HEK293 (cell line): ENCODE results near the gene CNIH3.

ENCODE experiments used
- CTCF ChIA-PET: fragments of 350-600 bp; formaldehyde crosslinking; extraction: SDS; loops from one replicate; lab custom pipeline; 2021; ENCODE audit warnings: antibody characterized with exemption; lab: Yijun Ruan, JAX
- POLR2A ChIA-PET: fragments of 300-600 bp; formaldehyde crosslinking; extraction: SDS; loops from one replicate; lab custom pipeline; 2020; ENCODE audit warnings: antibody characterized with exemption, inconsistent platforms; lab: Yijun Ruan, JAX
- H3K27ac ChIP-seq: fragments of 200-500 bp; sonication (Bioruptor generic); 2 replicates; pipeline ENCODE4 v1.5.1; 2014; ENCODE audit warnings: low read depth, low read length, control low read depth, inconsistent platforms; ENCODE audit errors: extremely low read depth
- H3K36me3 ChIP-seq, 2 experiments: fragments of 200-500 bp in 1 of 2; sonication (Bioruptor generic) in 1 of 2; 1 replicate in 1 of 2; 2 replicates in 1 of 2; pipeline ENCODE4 v1.5.1; 2014 to 2017; ENCODE audit warnings: inconsistent platforms in 2 of 2, low read length in 2 of 2; ENCODE audit not compliant: control insufficient read depth in 2 of 2, insufficient read depth in 1 of 2
- H3K4me1 ChIP-seq: fragments of 200-500 bp; sonication (Bioruptor generic); 2 replicates; pipeline ENCODE4 v1.5.1; 2014; ENCODE audit warnings: mild to moderate bottlenecking, low read length, inconsistent platforms; ENCODE audit not compliant: control insufficient read depth, insufficient read depth
- H3K4me3 ChIP-seq: 2 replicates; pipeline ENCODE4 v1.5.1; 2011; ENCODE audit warnings: low read depth, mild to moderate bottlenecking, control low read depth, low read length, moderate library complexity
- H3K9me3 ChIP-seq: fragments of 200-500 bp; sonication (Bioruptor generic); 2 replicates; pipeline ENCODE4 v1.5.1; 2014; ENCODE audit warnings: low read depth, low read length, inconsistent platforms; ENCODE audit not compliant: control insufficient read depth, insufficient read depth
- GLIS1 ChIP-seq: fragments of 450-650 bp; formaldehyde crosslinking; IDR thresholded peaks from 2 replicates; pipeline ENCODE4 v1.5.1; 2016; ENCODE audit warnings: missing biosample characterization, missing genetic modification characterization
- HIC1 ChIP-seq: fragments of 450-650 bp; formaldehyde crosslinking; IDR thresholded peaks from 2 replicates; pipeline ENCODE4 v1.5.1; 2016; ENCODE audit warnings: missing biosample characterization, missing genetic modification characterization
- HOXD13 ChIP-seq: sonication (generic); formaldehyde crosslinking; IDR thresholded peaks from 2 replicates; pipeline ENCODE4 v1.8.0; 2022; ENCODE audit warnings: missing genetic modification reagents, borderline replicate concordance
- INSM2 ChIP-seq: fragments of 450-650 bp; formaldehyde crosslinking; IDR thresholded peaks from 2 replicates; pipeline ENCODE4 v1.5.1; 2016; ENCODE audit warnings: missing biosample characterization, missing genetic modification characterization
- SCRT1 ChIP-seq: fragments of 450-650 bp; formaldehyde crosslinking; IDR thresholded peaks from 2 replicates; pipeline ENCODE4 v1.5.1; 2016; ENCODE audit warnings: missing biosample characterization, missing genetic modification characterization, borderline replicate concordance
- SCRT2 ChIP-seq: fragments of 450-650 bp; formaldehyde crosslinking; IDR thresholded peaks from 2 replicates; pipeline ENCODE4 v1.5.1; 2016; ENCODE audit warnings: missing biosample characterization, missing genetic modification characterization
- SP7 ChIP-seq: fragments of 450-650 bp; formaldehyde crosslinking; IDR thresholded peaks from 2 replicates; pipeline ENCODE4 v1.5.1; 2016; ENCODE audit warnings: missing biosample characterization, missing genetic modification characterization
- YY1 ChIP-seq: fragments of 450-650 bp; formaldehyde crosslinking; IDR thresholded peaks from 2 replicates; pipeline ENCODE4 v1.5.1; 2018; ENCODE audit warnings: missing biosample characterization, missing genetic modification characterization
- ZBTB17 ChIP-seq: fragments of 450-650 bp; formaldehyde crosslinking; IDR thresholded peaks from 2 replicates; pipeline ENCODE4 v1.5.1; 2016; ENCODE audit warnings: missing biosample characterization, missing genetic modification characterization
- ZBTB26 ChIP-seq: fragments of 450-650 bp; formaldehyde crosslinking; optimal IDR thresholded peaks from 2 replicates; pipeline ENCODE3; 2016; ENCODE audit warnings: missing biosample characterization, mild to moderate bottlenecking, missing genetic modification characterization
- ZFP3 ChIP-seq: fragments of 450-650 bp; formaldehyde crosslinking; IDR thresholded peaks from 2 replicates; pipeline ENCODE4 v1.5.1; 2016; ENCODE audit warnings: low read depth, missing biosample characterization, missing genetic modification characterization
- ZFP37 ChIP-seq: fragments of 450-650 bp; formaldehyde crosslinking; IDR thresholded peaks from 2 replicates; pipeline ENCODE4 v1.5.1; 2016; ENCODE audit warnings: missing biosample characterization, missing genetic modification characterization
- ZNF112 ChIP-seq: fragments of 450-650 bp; formaldehyde crosslinking; IDR thresholded peaks from 2 replicates; pipeline ENCODE4 v1.5.0; 2017; ENCODE audit warnings: missing biosample characterization, missing genetic modification characterization
- ZNF114 ChIP-seq: fragments of 450-650 bp; formaldehyde crosslinking; IDR thresholded peaks from 2 replicates; pipeline ENCODE4 v1.5.0; 2017; ENCODE audit warnings: missing biosample characterization, missing genetic modification characterization
- ZNF140 ChIP-seq: fragments of 450-650 bp; formaldehyde crosslinking; IDR thresholded peaks from 2 replicates; pipeline ENCODE4 v1.5.1; 2016; ENCODE audit warnings: missing biosample characterization, missing genetic modification characterization
- ZNF169 ChIP-seq: fragments of 450-650 bp; formaldehyde crosslinking; IDR thresholded peaks from 2 replicates; pipeline ENCODE4 v1.5.1; 2016; ENCODE audit warnings: missing biosample characterization, missing genetic modification characterization
- ZNF184 ChIP-seq: fragments of 450-650 bp; IDR thresholded peaks from 2 replicates; pipeline ENCODE4 v1.5.1; 2018; ENCODE audit warnings: missing biosample characterization, mild to moderate bottlenecking, missing genetic modification characterization
- ZNF211 ChIP-seq: fragments of 450-650 bp; formaldehyde crosslinking; IDR thresholded peaks from 2 replicates; pipeline ENCODE4 v1.5.1; 2016; ENCODE audit warnings: low read depth, missing biosample characterization, missing genetic modification characterization
- ZNF692 ChIP-seq: fragments of 450-650 bp; formaldehyde crosslinking; IDR thresholded peaks from 2 replicates; pipeline ENCODE4 v1.5.1; 2016; ENCODE audit warnings: missing biosample characterization, missing genetic modification characterization
- ZNF776 ChIP-seq: fragments of 450-650 bp; formaldehyde crosslinking; IDR thresholded peaks from 2 replicates; pipeline ENCODE4 v1.5.0; 2017; ENCODE audit warnings: missing biosample characterization, missing genetic modification characterization, borderline replicate concordance
- ZNF777 ChIP-seq: fragments of 450-650 bp; formaldehyde crosslinking; IDR thresholded peaks from 2 replicates; pipeline ENCODE4 v1.5.1; 2017; ENCODE audit warnings: missing biosample characterization, missing genetic modification characterization, borderline replicate concordance
- ZSCAN16 ChIP-seq: fragments of 450-650 bp; formaldehyde crosslinking; IDR thresholded peaks from 2 replicates; pipeline ENCODE4 v1.5.1; 2016; ENCODE audit warnings: missing biosample characterization, missing genetic modification characterization
- TF ChIP-seq, protein P1 (sequence below): fragments of 450-650 bp; formaldehyde crosslinking; IDR thresholded peaks from 2 replicates; pipeline ENCODE4 v1.5.1; 2016; ENCODE audit warnings: missing biosample characterization, missing genetic modification characterization
- TF ChIP-seq, protein P2 (sequence below): fragments of 450-650 bp; formaldehyde crosslinking; IDR thresholded peaks from 2 replicates; pipeline ENCODE4 v1.5.1; 2016; ENCODE audit warnings: missing biosample characterization, missing genetic modification characterization
- TF ChIP-seq, protein P3 (sequence below): fragments of 450-650 bp; formaldehyde crosslinking; IDR thresholded peaks from 2 replicates; pipeline ENCODE4 v1.5.1; 2017; ENCODE audit warnings: missing biosample characterization, missing genetic modification characterization

The CNIH3 gene

GRCh38 chr1:224783006-224783651 lies 167.0 kb downstream of the CNIH3 start (continued):
- no peak for TF ChIP-seq HIC1 (tag by site-specific recombination)
- TF ChIP-seq HOXD13 (CRISPR knock-in tag) = no peak
- TF ChIP-seq YY1 (tag by site-specific recombination) = no peak
- no peak for TF ChIP-seq ZBTB26 (tag by site-specific recombination)
- no peak for TF ChIP-seq ZFP3 (tag by site-specific recombination)
- TF ChIP-seq SCRT1 (tag by site-specific recombination) = 0 out of 2 replicates have a peak, but pooled peaks have one; percentile 32
- TF ChIP-seq, protein P1, sequence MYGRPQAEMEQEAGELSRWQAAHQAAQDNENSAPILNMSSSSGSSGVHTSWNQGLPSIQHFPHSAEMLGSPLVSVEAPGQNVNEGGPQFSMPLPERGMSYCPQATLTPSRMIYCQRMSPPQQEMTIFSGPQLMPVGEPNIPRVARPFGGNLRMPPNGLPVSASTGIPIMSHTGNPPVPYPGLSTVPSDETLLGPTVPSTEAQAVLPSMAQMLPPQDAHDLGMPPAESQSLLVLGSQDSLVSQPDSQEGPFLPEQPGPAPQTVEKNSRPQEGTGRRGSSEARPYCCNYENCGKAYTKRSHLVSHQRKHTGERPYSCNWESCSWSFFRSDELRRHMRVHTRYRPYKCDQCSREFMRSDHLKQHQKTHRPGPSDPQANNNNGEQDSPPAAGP (tag by site-specific recombination) = peak; percentile 78
- TF ChIP-seq ZNF211 (tag by site-specific recombination) = no peak
- no peak for TF ChIP-seq ZSCAN16 (tag by site-specific recombination)
- TF ChIP-seq SCRT2 (tag by site-specific recombination) = peak; percentile 52
- no peak for TF ChIP-seq ZNF114 (tag by site-specific recombination)
- no peak for TF ChIP-seq ZNF169
- no peak for TF ChIP-seq GLIS1 (tag by site-specific recombination)
- 0 out of 2 replicates have a peak, but pooled peaks have one; percentile 3 for TF ChIP-seq ZNF112 (tag by site-specific recombination)
- TF ChIP-seq ZNF776 (tag by site-specific recombination) = no peak
- TF ChIP-seq ZNF140 (tag by site-specific recombination) = no peak
- no peak for TF ChIP-seq SP7 (tag by site-specific recombination)

GRCh38 chr1:224784265-224785039 lies 168.3 kb downstream of the CNIH3 start:
- Histone ChIP-seq H3K4me3 (no peak overlapping the region), H3K4me1 (peaks cover 8% of the 10 kb centered on the region), H3K9me3 (no peaks in the 10 kb centered on the region), H3K36me3 (no peaks in the 10 kb centered on the region), H3K27ac (no peak overlapping the region)
- ChIA-PET POLR2A (interaction anchor here (0.5 kb wide), 1 partner anchor 875 kb away, joined by 3 read pairs; no protein-coding TSS in a partner anchor), CTCF (interaction anchor here (0.7 to 2.3 kb wide), 3 partner anchors 9 to 270 kb away, joined by 3 to 6 read pairs (median 3); no protein-coding TSS in a partner anchor)
- TF ChIP-seq ZBTB17 (tag by site-specific recombination) (peak; percentile 70), ZNF692 (tag by site-specific recombination) (0 out of 2 replicates have a peak, but pooled peaks have one; percentile 31), ZNF777 (tag by site-specific recombination) (no peak), ZFP37 (tag by site-specific recombination) (0 out of 2 replicates have a peak, but pooled peaks have one; percentile 29), ZNF184 (peak; percentile 82), INSM2 (tag by site-specific recombination) (0 out of 2 replicates have a peak, but pooled peaks have one; percentile 27)
- TF ChIP-seq, protein P2, sequence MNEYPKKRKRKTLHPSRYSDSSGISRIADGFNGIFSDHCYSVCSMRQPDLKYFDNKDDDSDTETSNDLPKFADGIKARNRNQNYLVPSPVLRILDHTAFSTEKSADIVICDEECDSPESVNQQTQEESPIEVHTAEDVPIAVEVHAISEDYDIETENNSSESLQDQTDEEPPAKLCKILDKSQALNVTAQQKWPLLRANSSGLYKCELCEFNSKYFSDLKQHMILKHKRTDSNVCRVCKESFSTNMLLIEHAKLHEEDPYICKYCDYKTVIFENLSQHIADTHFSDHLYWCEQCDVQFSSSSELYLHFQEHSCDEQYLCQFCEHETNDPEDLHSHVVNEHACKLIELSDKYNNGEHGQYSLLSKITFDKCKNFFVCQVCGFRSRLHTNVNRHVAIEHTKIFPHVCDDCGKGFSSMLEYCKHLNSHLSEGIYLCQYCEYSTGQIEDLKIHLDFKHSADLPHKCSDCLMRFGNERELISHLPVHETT (tag by site-specific recombination) = peak; percentile 70; the same call in 1 of the 2 replicates
- TF ChIP-seq, protein P3, sequence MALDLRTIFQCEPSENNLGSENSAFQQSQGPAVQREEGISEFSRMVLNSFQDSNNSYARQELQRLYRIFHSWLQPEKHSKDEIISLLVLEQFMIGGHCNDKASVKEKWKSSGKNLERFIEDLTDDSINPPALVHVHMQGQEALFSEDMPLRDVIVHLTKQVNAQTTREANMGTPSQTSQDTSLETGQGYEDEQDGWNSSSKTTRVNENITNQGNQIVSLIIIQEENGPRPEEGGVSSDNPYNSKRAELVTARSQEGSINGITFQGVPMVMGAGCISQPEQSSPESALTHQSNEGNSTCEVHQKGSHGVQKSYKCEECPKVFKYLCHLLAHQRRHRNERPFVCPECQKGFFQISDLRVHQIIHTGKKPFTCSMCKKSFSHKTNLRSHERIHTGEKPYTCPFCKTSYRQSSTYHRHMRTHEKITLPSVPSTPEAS (tag by site-specific recombination) = no peak
